GM21367 (cell line): ENCODE results near the gene TMEM44.

Source experiments
- ATAC-seq: cut with Tn5 transposase; IDR thresholded peaks from one replicate; pipeline ENCODE4 v1.9.1; 2021; ENCODE audit not compliant: unreplicated experiment

Gene TMEM44

GRCh38 chr3:194633349-194634004, at the start of gene TMEM44:
Gene TMEM44 (minus strand): TSS chr3:194633419. CDS start chr3:194633215, 204 bp downstream.
- ATAC-seq = peak; percentile 81

GRCh38 chr3:194682694-194683310, 49.6 kb upstream of the TMEM44 start:
- peak; percentile 40 for ATAC-seq

GRCh38 chr3:194682189-194682693, 49.0 kb upstream of the TMEM44 start:
- ATAC-seq = no peak

GRCh38 chr3:194680888-194681615, 47.8 kb upstream of the TMEM44 start:
- ATAC-seq = no peak

GRCh38 chr3:194676471-194676870, 43.3 kb upstream of the TMEM44 start:
- no peak for ATAC-seq

GRCh38 chr3:194675680-194676079, 42.5 kb upstream of the TMEM44 start:
- ATAC-seq = no peak

GRCh38 chr3:194675081-194675640, 41.9 kb upstream of the TMEM44 start:
- no peak for ATAC-seq

- ATAC-seq = no peak
Observed at GRCh38 chr3:194673761-194674160, 40.5 kb upstream of the TMEM44 start.

GRCh38 chr3:194672876-194673275, 39.7 kb upstream of the TMEM44 start:
- no peak for ATAC-seq

GRCh38 chr3:194671900-194672808, 38.9 kb upstream of the TMEM44 start, which contains the start of gene LSG1:
Gene LSG1 (minus strand): TSS chr3:194672191. CDS start chr3:194672162, 29 bp downstream.
- ATAC-seq = peak; percentile 78

- peak; percentile 6 for ATAC-seq
Observed at GRCh38 chr3:194671511-194671899, 38.3 kb upstream of the TMEM44 start.

- no peak for ATAC-seq
Observed at GRCh38 chr3:194667363-194667762, 34.1 kb upstream of the TMEM44 start.

GRCh38 chr3:194664857-194665256, 31.6 kb upstream of the TMEM44 start:
- ATAC-seq = no peak

- ATAC-seq = no peak
Observed at GRCh38 chr3:194661946-194662345, 28.7 kb upstream of the TMEM44 start.

GRCh38 chr3:194661374-194661773, 28.2 kb upstream of the TMEM44 start:
- ATAC-seq = no peak

- no peak for ATAC-seq
Observed at GRCh38 chr3:194659778-194660177, 26.6 kb upstream of the TMEM44 start.

GRCh38 chr3:194658477-194659242, 25.4 kb upstream of the TMEM44 start:
- no peak for ATAC-seq

GRCh38 chr3:194657439-194657838, 24.2 kb upstream of the TMEM44 start:
- ATAC-seq = no peak

- ATAC-seq = peak; percentile 58
Observed at GRCh38 chr3:194654443-194654842, 21.2 kb upstream of the TMEM44 start.

GRCh38 chr3:194647747-194648146, 14.5 kb upstream of the TMEM44 start:
- no peak for ATAC-seq
